Measurements from ENCODE around the gene NUP160.

- no peak for TF ChIP-seq EZH2 (IDR thresholded peaks at IDR 0.05)
- no peak for TF ChIP-seq CTCF (IDR thresholded peaks at IDR 0.05)
- no peak for TF ChIP-seq EZH2phosphoT487 (IDR thresholded peaks at IDR 0.05)
Observed at GRCh38 chr11:47797633-47798032, 50.5 kb downstream of the NUP160 start.
